Activated gamma-delta T cell treated with Interleukin-2 at 50 U/mL for 16 hours (primary cell): ENCODE data around the gene KDM5A.
"Not testable (repeated sequence)": the region's sequence is repeated elsewhere in the genome, so short reads cannot be mapped to it uniquely, and the experiment has no call there.

Source experiments
- DNase-seq: peaks from one replicate; pipeline ENCODE4 v3.0.0-alpha.2; 2020

Gene KDM5A

DNA sequence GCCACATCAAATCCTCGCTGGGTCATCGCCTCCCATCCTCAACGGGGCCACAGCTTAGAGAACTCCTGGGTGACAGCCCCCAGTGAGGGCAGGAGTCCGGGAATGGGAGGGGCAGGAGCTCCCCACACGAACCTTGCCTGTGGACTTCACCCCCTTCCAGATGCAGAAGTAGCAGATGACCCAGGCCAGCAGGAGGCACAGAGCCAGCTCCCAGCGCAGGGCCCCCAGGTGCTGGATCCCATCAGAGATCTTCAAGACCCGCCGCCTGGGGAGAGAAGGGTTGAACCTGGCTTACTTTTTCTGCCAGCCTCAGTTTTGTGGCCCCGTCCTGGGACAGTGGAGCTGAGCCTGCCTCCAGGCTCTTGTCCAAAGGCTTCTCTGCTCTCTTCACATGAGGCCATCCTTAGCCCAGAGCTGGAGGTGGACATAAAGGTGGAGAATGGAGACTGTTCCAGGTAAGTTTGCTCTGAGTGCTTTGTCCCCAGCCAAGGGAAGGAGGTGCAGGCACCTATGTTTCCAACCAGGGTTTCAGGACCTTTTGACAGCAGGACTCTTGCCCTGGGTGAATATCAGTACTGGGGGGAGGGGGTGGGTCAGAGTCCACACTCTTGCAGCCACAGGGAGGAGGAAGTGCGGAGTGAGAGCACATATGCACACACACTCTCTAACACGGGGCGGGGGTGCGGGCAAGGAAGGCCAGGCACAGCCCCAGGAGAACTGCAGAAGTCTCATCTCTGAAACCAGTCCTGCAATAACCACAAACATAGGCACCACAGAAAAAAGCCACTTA lies 151.9 kb downstream of the KDM5A start:
- DNase-seq, result no peak

DNA sequence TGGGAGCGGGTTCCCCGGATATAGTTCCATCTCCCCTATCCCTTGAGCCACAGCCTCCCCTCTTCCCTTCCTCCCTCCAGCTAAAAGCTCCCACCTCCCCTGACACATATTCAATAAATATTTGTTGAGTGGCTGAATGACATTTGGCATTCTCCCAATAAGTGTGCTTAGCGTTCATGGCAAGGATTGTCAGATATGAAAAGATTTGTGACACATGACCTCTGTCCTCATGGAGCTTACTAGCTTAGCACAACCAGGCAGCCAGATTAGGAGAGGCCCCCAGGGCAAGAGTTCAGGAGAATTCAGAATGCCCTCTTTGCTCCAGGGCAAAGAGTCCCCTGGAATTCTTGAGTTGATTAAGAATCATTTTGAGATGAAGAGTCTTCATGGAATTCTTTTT lies 152.7 kb downstream of the KDM5A start:
- DNase-seq, result no peak

DNA sequence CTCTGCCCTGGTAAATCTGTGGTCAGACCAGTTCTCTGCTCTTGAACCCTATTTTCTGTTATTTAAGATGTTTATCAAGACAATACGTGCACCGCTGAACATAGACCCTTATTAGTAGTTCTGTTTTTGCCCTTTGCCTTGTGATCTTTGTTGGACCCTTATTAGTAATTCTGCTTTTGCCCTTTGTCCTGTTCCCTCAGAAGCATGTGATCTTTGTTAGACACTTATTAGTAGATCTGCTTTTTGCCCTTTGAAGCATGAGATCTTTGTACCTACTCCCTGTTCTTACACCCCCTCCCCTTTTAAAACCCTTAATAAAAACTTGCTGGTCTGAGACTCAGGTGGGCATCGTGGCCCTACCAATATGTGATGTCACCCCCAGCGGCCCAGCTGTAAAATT lies 153.2 kb downstream of the KDM5A start:
- not testable (repeated sequence) for DNase-seq

DNA sequence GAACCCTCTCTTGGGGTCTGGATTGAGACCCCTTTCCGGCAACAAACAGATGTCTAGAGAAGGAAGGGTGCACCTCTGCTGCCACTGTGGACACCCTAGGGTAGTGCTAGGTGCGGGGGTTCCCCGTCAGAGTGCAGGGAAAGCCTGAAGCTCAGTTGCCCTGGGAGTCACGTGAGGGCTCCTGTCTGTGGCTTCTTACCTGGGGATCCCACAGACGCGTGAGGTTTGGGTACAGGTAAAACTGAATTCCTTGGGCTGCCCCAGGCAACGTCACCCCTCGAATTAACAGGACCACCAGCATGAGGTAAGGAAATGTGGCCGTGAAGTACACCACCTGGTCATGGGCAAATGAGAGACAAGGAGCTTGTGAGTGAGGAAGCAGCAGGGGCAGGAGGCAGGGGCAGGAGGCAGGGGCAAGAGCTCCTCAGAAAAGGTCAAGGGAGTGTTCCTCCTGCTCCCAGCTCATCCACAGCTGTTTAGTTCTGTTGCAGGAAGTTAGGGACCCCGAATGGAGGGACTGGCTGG lies 154.2 kb downstream of the KDM5A start:
- no peak for DNase-seq

DNA sequence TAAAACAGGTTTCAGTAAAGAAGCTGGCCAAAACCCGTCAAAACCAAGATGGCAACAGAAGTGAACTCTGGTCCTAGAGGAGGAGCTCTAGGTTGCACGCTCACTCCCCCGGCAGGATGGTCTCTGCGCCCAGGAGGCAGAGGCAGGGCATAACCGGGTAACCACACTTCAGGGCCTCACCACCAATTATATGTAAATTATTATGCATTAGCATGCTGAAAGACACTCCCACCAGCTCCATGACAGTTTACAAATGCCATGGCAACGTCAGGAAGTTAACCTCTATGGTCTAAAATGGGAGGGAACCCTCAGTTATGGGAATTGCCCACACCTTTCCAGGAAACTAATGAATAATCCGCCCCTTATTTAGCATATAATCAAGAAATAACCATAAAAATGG lies 155.1 kb downstream of the KDM5A start:
- DNase-seq, result no peak

DNA sequence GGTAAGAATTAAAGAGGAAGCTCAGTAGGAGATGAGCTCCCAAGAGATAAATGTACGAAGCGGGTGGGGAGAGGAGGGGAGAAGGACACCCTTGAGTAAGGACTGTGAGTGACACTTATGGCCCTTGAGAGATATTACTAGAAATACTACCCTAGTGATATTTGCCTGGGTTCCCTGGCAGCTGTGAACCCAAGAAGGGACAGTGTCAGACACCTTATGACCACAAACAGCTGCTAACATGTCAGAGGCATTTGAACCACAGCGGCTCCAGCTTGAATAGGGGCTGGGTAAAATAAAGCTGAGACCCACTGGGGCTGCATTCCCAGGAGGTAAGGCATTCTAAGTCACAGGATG lies 155.5 kb downstream of the KDM5A start:
- DNase-seq, result no peak

DNA sequence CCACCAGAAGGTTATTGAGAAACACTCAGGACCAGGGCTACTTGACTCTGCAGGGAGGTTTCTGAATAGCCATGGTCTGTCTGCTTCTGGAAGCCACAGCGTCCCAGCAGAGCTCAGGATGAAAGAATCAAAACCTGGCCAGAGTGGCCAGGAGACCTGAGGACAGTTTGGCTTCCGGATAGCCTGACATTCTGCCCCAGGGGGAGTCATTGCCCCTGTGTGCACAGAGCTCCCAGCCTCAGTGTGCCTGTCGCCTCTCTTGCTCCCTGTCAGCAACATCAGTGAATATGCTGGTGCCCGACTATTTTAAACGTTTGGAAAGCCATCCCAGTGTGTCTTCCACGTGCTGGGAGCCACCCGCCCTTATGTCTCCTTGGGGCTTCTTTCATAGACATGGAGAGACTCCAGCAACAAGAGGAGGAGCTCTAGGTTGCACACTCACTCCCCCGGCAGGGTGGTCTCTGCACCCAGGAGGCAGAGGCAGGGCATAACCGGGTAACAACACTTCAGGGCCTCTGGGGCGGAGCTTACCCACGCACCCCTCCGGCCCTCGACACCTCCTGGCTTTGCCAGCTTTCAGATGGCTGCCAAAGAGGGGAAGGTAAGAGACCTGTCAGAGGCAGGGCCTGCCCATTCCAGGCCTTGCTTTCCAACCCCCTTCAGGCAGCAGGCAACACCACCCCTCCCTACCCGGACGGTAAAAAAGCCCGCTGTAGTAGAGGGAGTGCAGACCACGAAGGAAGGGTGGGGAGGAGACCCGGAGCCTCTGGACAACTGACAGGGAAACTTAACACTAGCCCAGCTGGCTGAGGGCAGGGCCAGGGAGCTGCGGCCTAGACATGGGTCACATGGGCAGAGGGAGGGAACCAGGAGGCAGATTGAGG lies 156.1 kb downstream of the KDM5A start:
- DNase-seq, result no peak

DNA sequence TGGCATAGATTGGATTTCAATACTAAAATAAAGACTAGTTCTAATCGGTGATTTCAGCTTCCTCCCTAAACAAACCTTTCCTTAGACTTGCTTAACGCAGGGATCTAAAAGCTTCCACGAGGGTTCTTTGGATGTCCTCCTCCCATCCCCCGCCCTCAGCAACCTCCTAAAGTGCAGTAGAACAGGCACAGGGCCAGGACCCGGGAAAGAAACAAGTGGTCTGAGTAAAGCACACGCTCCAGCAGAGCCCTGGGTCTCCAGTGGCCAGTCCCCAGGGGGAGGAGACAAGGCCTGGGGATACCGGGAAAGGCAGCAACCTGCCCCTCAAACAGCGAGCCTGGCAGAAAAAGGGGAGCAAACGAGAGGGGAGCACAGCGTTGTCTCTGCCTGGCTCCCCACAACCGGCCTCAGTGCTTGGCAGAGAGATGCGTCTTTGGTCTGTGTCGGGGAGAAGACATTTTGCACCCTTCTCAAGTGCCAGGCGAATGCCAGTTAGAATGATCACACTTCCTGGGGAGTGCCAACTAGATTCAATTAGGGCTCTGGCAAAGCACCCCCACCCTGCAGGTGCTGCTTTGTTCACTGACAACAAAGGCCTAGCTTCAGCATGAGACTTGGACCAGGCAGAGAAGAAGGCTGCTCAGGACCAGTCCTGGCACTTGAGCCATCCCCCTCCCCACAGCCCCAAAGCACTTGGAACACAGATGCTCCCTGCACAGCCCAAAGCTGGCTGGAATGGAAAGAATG lies 158.0 kb downstream of the KDM5A start:
- DNase-seq, result no peak
